GM23338 (cell line): ENCODE measurements around the gene RC3H2. TPM values are rescaled to one million over a fixed set of nuclear protein-coding genes. Genes with fewer than 3 reads are reported as not detected.

Source experiments
- ATAC-seq: fragments of 200-7000 bp; cut with Tn5 transposase; 3 replicates; pipeline ENCODE4 v1.9.1; 2020
- DNase-seq: peaks from one replicate; pipeline ENCODE4 v3.0.0-alpha.2; 2015; ENCODE audit warnings: low spot score
- H2AFZ ChIP-seq: fragments of 200-600 bp; sonication (generic); 2 replicates; pipeline ENCODE4 v1.8.0; 2016; ENCODE audit warnings: antibody characterized with exemption, mild to moderate bottlenecking, moderate library complexity
- H3F3A ChIP-seq: fragments of 200-600 bp; sonication (generic); replicated peaks from 2 replicates; pipeline ENCODE4 v1.8.0; 2017; ENCODE audit warnings: antibody characterized with exemption, mixed run types, low read depth
- H3K27ac ChIP-seq: fragments of 200-600 bp; sonication (generic); 2 replicates; pipeline ENCODE4 v1.6.1; 2016; ENCODE audit warnings: low read depth
- H3K27me3 ChIP-seq: fragments of 200-600 bp; sonication (generic); 2 replicates; pipeline ENCODE4 v1.8.0; 2016; ENCODE audit warnings: mild to moderate bottlenecking, mixed run types, moderate library complexity; ENCODE audit not compliant: insufficient read depth
- H3K36me3 ChIP-seq: fragments of 200-600 bp; sonication (generic); 2 replicates; pipeline ENCODE4 v1.8.0; 2016; ENCODE audit warnings: mild to moderate bottlenecking; ENCODE audit not compliant: insufficient read depth
- H3K4me1 ChIP-seq: fragments of 200-600 bp; sonication (generic); 2 replicates; pipeline ENCODE4 v1.8.0; 2016; ENCODE audit warnings: mild to moderate bottlenecking, moderate library complexity; ENCODE audit not compliant: insufficient read depth
- H3K4me2 ChIP-seq: fragments of 200-600 bp; sonication (generic); 2 replicates; pipeline ENCODE4 v1.7.1; 2017; ENCODE audit warnings: mixed run types
- H3K4me3 ChIP-seq: fragments of 200-600 bp; sonication (generic); 2 replicates; pipeline ENCODE4 v1.6.1; 2016; ENCODE audit warnings: mixed run types
- H3K79me2 ChIP-seq: fragments of 200-600 bp; sonication (generic); replicated peaks from 2 replicates; pipeline ENCODE4 v1.8.0; 2017; ENCODE audit warnings: mild to moderate bottlenecking; ENCODE audit not compliant: insufficient read depth
- H3K9me2 ChIP-seq: fragments of 200-600 bp; sonication (generic); 2 replicates; pipeline ENCODE4 v1.8.0; 2017; ENCODE audit not compliant: insufficient read depth
- H4K20me1 ChIP-seq: fragments of 200-600 bp; sonication (generic); replicated peaks from 2 replicates; pipeline ENCODE4 v1.8.0; 2017; ENCODE audit warnings: mild to moderate bottlenecking; ENCODE audit not compliant: insufficient read depth
- H3K27ac Mint-ChIP-seq: 2 replicates; pipeline ENCODE4 v1.8.0; 2020; ENCODE audit warnings: inconsistent platforms, mild to moderate bottlenecking, moderate library complexity, mixed read lengths
- H3K27me3 Mint-ChIP-seq: 3 replicates; pipeline ENCODE4 v1.8.0; 2022; ENCODE audit warnings: low read depth, mild to moderate bottlenecking, moderate library complexity, mixed read lengths, inconsistent platforms; ENCODE audit not compliant: insufficient read depth, poor library complexity
- H3K36me3 Mint-ChIP-seq: 3 replicates; pipeline ENCODE4 v1.8.0; 2021; ENCODE audit warnings: low read depth, mild to moderate bottlenecking, inconsistent platforms, moderate library complexity, mixed read lengths
- H3K4me1 Mint-ChIP-seq: 3 replicates; pipeline ENCODE4 v1.8.0; 2020; ENCODE audit warnings: mild to moderate bottlenecking, inconsistent platforms, mixed read lengths
- H3K4me3 Mint-ChIP-seq: 3 replicates; pipeline ENCODE4 v1.8.0; 2021; ENCODE audit warnings: moderate library complexity, mild to moderate bottlenecking, inconsistent platforms, mixed read lengths
- H3K9me3 Mint-ChIP-seq: 3 replicates; pipeline ENCODE4 v1.8.0; 2020; ENCODE audit warnings: moderate library complexity, mild to moderate bottlenecking, inconsistent platforms, mixed read lengths
- ETS1 ChIP-seq: IDR thresholded peaks from 2 replicates; pipeline ENCODE4 v1.6.1; 2016; ENCODE audit warnings: antibody characterized with exemption
- EZH2 ChIP-seq: fragments of 200-600 bp; sonication (generic); IDR thresholded peaks from one replicate; pipeline ENCODE4 v1.8.0; 2017; ENCODE audit warnings: antibody characterized with exemption, mild to moderate bottlenecking, low read depth; ENCODE audit not compliant: unreplicated experiment
- REST ChIP-seq: IDR thresholded peaks from one replicate; pipeline ENCODE4 v1.6.1; 2018; ENCODE audit warnings: antibody characterized with exemption; ENCODE audit not compliant: unreplicated experiment
- STAT1 ChIP-seq: IDR thresholded peaks from one replicate; pipeline ENCODE4 v1.6.1; 2016; ENCODE audit warnings: antibody characterized with exemption; ENCODE audit not compliant: unreplicated experiment
- ZNF114 ChIP-seq: fragments of 250-450 bp; sonication (Bioruptor Pico); IDR thresholded peaks from 2 replicates; pipeline ENCODE4 v1.5.0; 2020; ENCODE audit warnings: mild to moderate bottlenecking, moderate library complexity
- ZNF331 ChIP-seq: fragments of 250-450 bp; sonication (Bioruptor Pico); IDR thresholded peaks from 2 replicates; pipeline ENCODE4 v1.5.0; 2020; ENCODE audit warnings: low read depth, mild to moderate bottlenecking, moderate library complexity
- ZNF462 ChIP-seq: fragments of 250-450 bp; sonication (Bioruptor Pico); IDR thresholded peaks from 2 replicates; pipeline ENCODE4 v1.5.0; 2020; ENCODE audit warnings: mild to moderate bottlenecking, moderate library complexity
- polyA plus RNA-seq: library from polyadenylated mRNA; unstranded; fragments of >200 nt; fragmentation: Nextera tagmentation; extraction: Ambion mirVana; gene quantifications from 2 replicates; pipeline ENCODE4 v1.2.1, GENCODE V29; 2016
- total RNA-seq: library from RNA; depleted of rRNA; stranded (reverse); fragments of >200 nt; shearing (Covaris generic); gene quantifications from 2 replicates; pipeline ENCODE4 v1.2.3, GENCODE V29; 2014

Gene RC3H2
- total and polyA plus RNA-seq, 2 experiments from 2014 or later = 24.9 to 37.5 TPM

GRCh38 chr9:122954253-122954691 is 49.1 kb upstream of the RC3H2 start (continued):
- TF ChIP-seq ETS1 (no peak), REST (no peak), ZNF114 (no peak), STAT1 (no peak), ZNF331 (CRISPR knock-in tag) (no peak)

GRCh38 chr9:122951056-122951455 is 45.9 kb upstream of the RC3H2 start:
- H3K27ac Mint-ChIP-seq = peak overlapping the region; percentile 57
- TF ChIP-seq ETS1 (no peak), EZH2 (no peak), REST (no peak), ZNF462 (CRISPR knock-in tag) (no peak)

More at GRCh38 chr9:122951056-122951455, 45.9 kb upstream of the RC3H2 start:
- Histone ChIP-seq H3K27ac (peak overlapping the region; percentile 76), H3K4me3 (no peak overlapping the region), H3K4me1 (peaks cover 44% of the 10 kb centered on the region), H3K27me3 (no peaks in the 10 kb centered on the region), H3K79me2 (peaks cover 99% of the 10 kb centered on the region), H2AFZ (no peak overlapping the region), H4K20me1 (peaks cover 8% of the 10 kb centered on the region; the same call in 1 of the 2 replicates), H3F3A (no peaks in the 10 kb centered on the region), H3K9me2 (no peaks in the 10 kb centered on the region), H3K36me3 (no peaks in the 10 kb centered on the region), H3K4me2 (no peak overlapping the region; the same call in 1 of the 2 replicates)
- Mint-ChIP-seq H3K36me3 (no peaks in the 10 kb centered on the region), H3K9me3 (no peaks in the 10 kb centered on the region), H3K4me3 (0 out of 3 replicates have a peak overlapping the region, but pooled peaks have one; percentile 7), H3K4me1 (peaks cover 49% of the 10 kb centered on the region), H3K27me3 (peaks cover 3% of the 10 kb centered on the region)
- DNase-seq = no peak
- ATAC-seq = no peak
